Naive thymus-derived CD8-positive, alpha-beta T cell (primary cell): Measurements from ENCODE around the gene DNAJB6. TPM values are rescaled to one million over a fixed set of nuclear protein-coding genes. Genes with fewer than 3 reads are reported as not detected.
A peak's percentile ranks its signal among the peaks of the same experiment; 100 is the strongest.
"Not testable (repeated sequence)": the region's sequence is repeated elsewhere in the genome, so short reads cannot be mapped to it uniquely, and the experiment has no call there.

Experiments used
- ATAC-seq, 2 donors: fragments of 150-1000 bp; cut with Tn5 transposase in 1 of 2; sonication (Bioruptor Pico), chemical (Tn5 transposase) in 1 of 2; 1 replicate in 1 of 2; 2 replicates in 1 of 2; pipeline ENCODE4 v1.10.0; 2021; ENCODE audit warnings: mild to moderate bottlenecking in 2 of 2, moderate library complexity in 2 of 2
- POLR2A ChIA-PET: fragments of 350-600 bp; sonication (Branson Sonifier 250); formaldehyde crosslinking; loops from one replicate; lab custom pipeline; 2021; ENCODE audit warnings: antibody characterized with exemption; lab: Charles Lee
- DNase-seq, 10 donors: peaks; one replicate each; pipeline versions ENCODE4 v3.0.0 to v3.0.0-alpha.2; 2020 to 2022
- H3K27ac Mint-ChIP-seq, 10 donors: one replicate each; pipeline ENCODE4 v1.8.0; 2020 to 2022; ENCODE audit warnings: mild to moderate bottlenecking in 10 of 10, mixed read lengths in 10 of 10, moderate library complexity in 4 of 10, inconsistent platforms in 1 of 10
- H3K27me3 Mint-ChIP-seq, 5 donors: one replicate each; pipeline ENCODE4 v1.8.0; 2021 to 2022; ENCODE audit warnings: mixed read lengths in 5 of 5
- H3K36me3 Mint-ChIP-seq, 3 donors: one replicate each; pipeline ENCODE4 v1.8.0; 2020 to 2022; ENCODE audit warnings: mixed read lengths in 3 of 3, mild to moderate bottlenecking in 2 of 3, inconsistent platforms in 1 of 3
- H3K4me1 Mint-ChIP-seq, 4 donors: one replicate each; pipeline ENCODE4 v1.8.0; 2021 to 2022; ENCODE audit warnings: mixed read lengths in 4 of 4
- H3K4me3 Mint-ChIP-seq, 10 donors: one replicate each; pipeline ENCODE4 v1.8.0; 2020 to 2022; ENCODE audit warnings: mild to moderate bottlenecking in 10 of 10, mixed read lengths in 10 of 10, moderate library complexity in 6 of 10, inconsistent platforms in 1 of 10
- H3K9me3 Mint-ChIP-seq, 9 donors: one replicate each; pipeline ENCODE4 v1.8.0; 2020 to 2022; ENCODE audit warnings: mixed read lengths in 9 of 9, mild to moderate bottlenecking in 3 of 9, inconsistent platforms in 1 of 9, moderate library complexity in 1 of 9
- polyA plus RNA-seq, 3 donors: library from polyadenylated mRNA; unstranded; fragments of 300-500 nt; fragmentation: Illumina TruSeq; gene quantifications; one replicate each; pipeline ENCODE4 v1.2.3, GENCODE V29; 2021
- total RNA-seq, 8 experiments: library from RNA in 2 of 8; stranded (reverse) in 2 of 8; gene quantifications; one replicate each; pipeline ENCODE4 v1.2.3 and lab custom pipeline; 2021 to 2026

Gene DNAJB6
- total and polyA plus RNA-seq, 5 experiments from 2014 or later: 112 to 159 (median 115) TPM

- ATAC-seq, H3K27me3 Mint-ChIP-seq, H3K27ac Mint-ChIP-seq, DNase-seq, H3K4me3 Mint-ChIP-seq, POLR2A ChIA-PET, H3K4me1 Mint-ChIP-seq: not testable (repeated sequence)
- H3K9me3 Mint-ChIP-seq: peaks cover 0 to 25% (median 8%) of the 10 kb centered on the region in 9 donors
- H3K36me3 Mint-ChIP-seq: peaks cover 0 to 12% (median 10%) of the 10 kb centered on the region in 3 donors
Measured at GRCh38 chr7:157454003-157454402, 117.2 kb downstream of the DNAJB6 start.

DNA sequence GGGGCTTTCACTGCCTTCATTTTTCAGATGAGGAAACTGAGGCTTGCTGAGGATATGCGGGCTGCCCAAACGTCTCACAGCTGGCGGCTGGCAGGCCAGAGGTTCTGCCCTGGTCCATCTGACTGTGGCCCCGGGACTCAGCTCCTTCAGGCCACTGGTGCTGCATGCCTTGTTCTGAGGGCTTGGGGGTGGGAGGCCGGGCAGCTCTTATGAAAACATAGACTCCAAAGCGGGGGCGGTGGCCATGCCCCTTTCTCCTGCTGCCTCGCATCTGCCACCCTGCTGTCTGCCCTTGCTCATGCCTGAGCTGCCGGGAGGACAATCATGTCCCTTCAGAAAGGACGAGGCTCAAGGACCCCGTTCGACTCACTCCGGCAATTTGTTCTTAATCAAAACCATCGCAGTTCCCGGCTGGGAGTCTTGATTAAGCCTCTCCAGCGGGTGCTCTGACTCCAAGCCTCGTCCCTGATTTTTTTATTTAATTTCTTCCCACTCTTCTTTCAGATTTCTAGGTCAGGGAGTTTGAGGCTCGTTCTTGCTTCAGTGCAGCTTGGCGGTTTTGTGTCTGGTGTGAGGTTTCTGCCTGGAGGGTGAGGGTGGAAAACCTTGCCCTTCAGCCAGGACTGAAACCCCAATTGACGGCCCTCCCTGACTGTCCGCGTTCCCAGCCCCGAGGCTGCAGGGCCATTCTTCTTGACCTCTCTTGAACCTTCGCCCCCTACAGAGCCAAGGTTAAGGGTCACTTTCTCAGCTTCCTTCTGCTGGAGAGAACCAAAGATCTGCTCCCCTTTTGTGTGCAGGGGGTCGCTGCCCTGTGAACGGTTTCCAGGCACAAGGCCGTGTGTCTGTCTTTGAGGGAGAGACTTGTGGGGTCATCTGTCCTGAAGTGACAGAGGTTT lies 120.8 kb downstream of the DNAJB6 start:
- Mint-ChIP-seq H3K27ac (peak overlapping the region in 2 of 10 donors; percentile 17 to 85), H3K9me3 (peaks cover 0 to 19% (median 5%) of the 10 kb centered on the region in 9 donors), H3K4me1 (peaks cover 6 to 14% (median 9%) of the 10 kb centered on the region in 4 donors), H3K36me3 (peaks cover 0 to 11% (median 10%) of the 10 kb centered on the region in 3 donors), H3K27me3 (peaks cover 0 to 5% (median 0%) of the 10 kb centered on the region in 5 donors), H3K4me3 (no peak overlapping the region)
- POLR2A ChIA-PET: interaction anchor here (1.1 to 1.3 kb wide), 2 partner anchors 11 to 14 kb away, joined by 3 to 4 read pairs; no protein-coding TSS in a partner anchor
- ATAC-seq (no peak), DNase-seq (no peak)

DNA sequence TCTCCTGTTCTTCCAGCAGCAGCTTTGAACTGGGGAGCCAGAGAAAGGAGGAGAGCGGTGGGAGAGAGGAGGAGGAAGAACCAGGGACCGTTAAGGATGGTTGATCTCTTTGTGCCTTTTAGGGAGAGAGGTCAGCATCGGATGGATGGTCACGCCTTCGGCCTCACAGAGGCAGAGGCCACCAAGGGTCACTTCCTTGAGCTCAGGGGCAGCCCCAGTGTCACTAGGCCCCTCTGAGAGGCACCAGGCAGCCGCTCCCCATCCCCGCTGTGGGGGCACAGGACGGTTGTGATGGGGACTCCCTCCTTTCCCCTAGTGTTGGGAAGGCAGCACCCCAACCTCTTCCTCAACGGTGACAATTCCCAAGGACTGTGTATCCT lies 121.4 kb downstream of the DNAJB6 start:
- H3K36me3 Mint-ChIP-seq: peaks cover 0 to 7% (median 4%) of the 10 kb centered on the region in 3 donors
- peaks cover 0 to 12% (median 2%) of the 10 kb centered on the region in 9 donors for H3K9me3 Mint-ChIP-seq
- H3K27me3 Mint-ChIP-seq: peaks cover 0 to 5% (median 0%) of the 10 kb centered on the region in 5 donors
- peak overlapping the region in 1 of 10 donors; percentile 17 for H3K27ac Mint-ChIP-seq
- ATAC-seq (no peak), DNase-seq (no peak)
- POLR2A ChIA-PET: interaction anchor here (1.3 kb wide), 1 partner anchor 11 kb away, joined by 3 read pairs; no protein-coding TSS in a partner anchor
- H3K4me1 Mint-ChIP-seq: peaks cover 9 to 19% (median 14%) of the 10 kb centered on the region in 4 donors
- H3K4me3 Mint-ChIP-seq: no peak overlapping the region

GRCh38 chr7:157459966-157460365 lies 123.2 kb downstream of the DNAJB6 start:
- Mint-ChIP-seq H3K27ac (peak overlapping the region in 1 of 10 donors; percentile 28), H3K9me3 (peaks cover 0 to 4% (median 0%) of the 10 kb centered on the region in 9 donors), H3K27me3 (peaks cover 0 to 5% (median 0%) of the 10 kb centered on the region in 5 donors), H3K36me3 (no peaks in the 10 kb centered on the region), H3K4me3 (no peak overlapping the region), H3K4me1 (peaks cover 11 to 20% (median 15%) of the 10 kb centered on the region in 4 donors)
- ATAC-seq: no peak
- DNase-seq: no peak
- POLR2A ChIA-PET: interaction anchor here (0.7 kb wide), 1 partner anchor 12 kb away, joined by 3 read pairs; no protein-coding TSS in a partner anchor

DNA sequence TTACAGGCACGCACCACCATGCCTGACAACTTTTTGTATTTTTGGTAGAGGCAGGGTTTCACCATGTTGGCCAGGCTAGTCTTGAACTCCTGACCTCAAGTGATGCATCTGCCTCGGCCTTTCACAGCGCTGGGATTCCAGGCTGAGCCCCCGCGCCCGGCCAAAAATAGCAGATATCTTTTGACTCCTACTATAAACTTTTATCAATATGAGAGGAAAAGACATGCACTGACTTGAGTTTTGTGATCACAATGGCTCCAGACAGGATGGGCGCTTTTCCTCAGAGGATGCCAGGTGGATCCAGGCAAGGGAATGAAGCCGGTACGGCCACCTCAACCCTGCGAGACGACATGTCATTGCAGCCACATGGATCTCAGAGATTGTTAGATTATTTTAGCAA lies 123.9 kb downstream of the DNAJB6 start:
- Mint-ChIP-seq H3K9me3 (no peaks in the 10 kb centered on the region), H3K4me3 (no peak overlapping the region), H3K36me3 (no peaks in the 10 kb centered on the region), H3K27ac (peak overlapping the region in 1 of 10 donors; percentile 15), H3K27me3 (peaks cover 0 to 5% (median 0%) of the 10 kb centered on the region in 5 donors), H3K4me1 (peaks cover 11 to 23% (median 17%) of the 10 kb centered on the region in 4 donors)
- POLR2A ChIA-PET: no interaction called here
- no peak for DNase-seq
- no peak for ATAC-seq

GRCh38 chr7:157461573-157462418 lies 125.0 kb downstream of the DNAJB6 start:
- Mint-ChIP-seq H3K27ac (peak overlapping the region in 3 of 10 donors; percentile 3 to 22 (median 15)), H3K9me3 (no peaks in the 10 kb centered on the region), H3K4me1 (peaks cover 11 to 29% (median 19%) of the 10 kb centered on the region in 4 donors), H3K4me3 (peak overlapping the region in 1 of 10 donors; percentile 24), H3K27me3 (peaks cover 0 to 6% (median 0%) of the 10 kb centered on the region in 5 donors), H3K36me3 (no peaks in the 10 kb centered on the region)
- POLR2A ChIA-PET: interaction anchor here (2.0 kb wide), 1 partner anchor 9 kb away, joined by 15 read pairs; no protein-coding TSS in a partner anchor
- DNase-seq (no peak), ATAC-seq (no peak)

DNA sequence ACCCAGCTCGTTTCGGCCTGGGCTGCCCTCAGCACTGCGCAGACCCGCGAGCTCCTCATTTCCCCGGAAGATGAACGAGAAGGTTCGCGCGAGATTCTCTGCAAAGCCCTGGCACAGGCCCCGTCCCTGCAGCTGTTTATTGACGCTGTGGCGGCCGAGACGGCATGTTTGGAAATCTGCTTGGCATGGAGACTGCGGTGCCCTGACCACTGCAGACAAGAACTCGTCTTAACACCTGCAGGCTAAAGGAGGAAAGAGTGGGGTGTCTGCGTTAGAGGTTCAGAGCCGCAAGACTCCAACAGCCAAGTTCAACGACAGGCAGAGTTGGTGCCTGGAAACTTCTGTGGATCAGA lies 125.6 kb downstream of the DNAJB6 start:
- Mint-ChIP-seq H3K9me3 (no peaks in the 10 kb centered on the region), H3K36me3 (no peaks in the 10 kb centered on the region), H3K4me1 (peaks cover 11 to 29% (median 19%) of the 10 kb centered on the region in 4 donors), H3K27me3 (peaks cover 0 to 6% (median 0%) of the 10 kb centered on the region in 5 donors), H3K27ac (peak overlapping the region in 6 of 10 donors; percentile 7 to 87 (median 57)), H3K4me3 (peak overlapping the region in 2 of 10 donors; percentile 28 to 59)
- DNase-seq (no peak), ATAC-seq (no peak)
- POLR2A ChIA-PET: interaction anchor here (2.0 kb wide), 1 partner anchor 9 kb away, joined by 15 read pairs; no protein-coding TSS in a partner anchor

DNA sequence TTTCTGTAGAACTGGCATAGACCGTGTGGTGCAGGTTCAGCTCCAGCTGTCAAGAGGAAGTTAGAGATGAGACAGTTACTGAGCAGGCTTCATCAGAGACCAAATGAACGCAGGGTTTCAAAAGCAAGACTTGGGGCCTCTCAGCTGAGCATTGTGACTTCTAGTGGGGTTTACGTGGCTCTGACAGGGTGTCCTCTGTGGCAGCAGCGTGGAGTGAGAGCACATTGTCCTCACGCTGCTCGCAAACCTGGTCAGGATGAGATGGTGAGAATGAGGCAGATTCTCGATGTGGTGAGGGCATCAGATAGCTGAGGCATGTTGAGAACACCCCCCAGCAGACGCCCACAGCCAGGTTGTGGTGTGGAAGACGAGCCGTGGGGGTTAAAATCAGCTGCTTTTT lies 126.0 kb downstream of the DNAJB6 start:
- Mint-ChIP-seq H3K27ac (peak overlapping the region in 9 of 10 donors; percentile 7 to 87 (median 48)), H3K9me3 (no peaks in the 10 kb centered on the region), H3K4me3 (peak overlapping the region in 4 of 10 donors; percentile 4 to 59 (median 38)), H3K36me3 (no peaks in the 10 kb centered on the region), H3K4me1 (peaks cover 11 to 29% (median 19%) of the 10 kb centered on the region in 4 donors), H3K27me3 (peaks cover 0 to 4% (median 0%) of the 10 kb centered on the region in 5 donors)
- POLR2A ChIA-PET: interaction anchor here (0.6 to 2.0 kb wide), 2 partner anchors 8 to 11 kb away, joined by 3 to 15 read pairs; no protein-coding TSS in a partner anchor
- DNase-seq (no peak), ATAC-seq (no peak)

DNA sequence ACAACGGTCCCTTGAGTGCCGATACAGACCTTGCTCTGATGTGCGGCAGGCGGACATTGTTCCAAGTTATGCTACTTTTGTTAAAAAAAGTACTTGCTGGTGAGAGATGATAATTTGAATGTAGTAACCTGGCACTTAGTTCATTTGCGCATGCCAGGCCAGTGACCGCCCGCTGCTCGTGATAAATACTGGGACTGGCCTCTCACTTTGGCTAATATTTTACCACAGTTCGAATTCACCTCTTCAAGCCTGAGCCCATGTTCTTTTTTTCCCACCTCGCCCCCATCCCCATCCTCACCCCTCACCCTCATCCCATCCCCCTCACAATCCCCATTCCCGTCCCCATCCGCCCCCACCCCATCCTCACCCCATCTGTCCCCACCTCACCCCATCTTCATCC lies 126.4 kb downstream of the DNAJB6 start:
- no peak for ATAC-seq

GRCh38 chr7:157464111-157464970 lies 127.5 kb downstream of the DNAJB6 start:
- Mint-ChIP-seq H3K27ac (peak overlapping the region in 3 of 10 donors; percentile 43 to 61 (median 45)), H3K4me1 (peaks cover 11 to 29% (median 19%) of the 10 kb centered on the region in 4 donors), H3K4me3 (no peak overlapping the region), H3K9me3 (no peaks in the 10 kb centered on the region), H3K27me3 (peaks cover 0 to 2% (median 0%) of the 10 kb centered on the region in 5 donors), H3K36me3 (no peaks in the 10 kb centered on the region)
- no peak for DNase-seq
- ATAC-seq: no peak
- POLR2A ChIA-PET: interaction anchor here (0.6 to 1.9 kb wide), 3 partner anchors 11 to 33 kb away, joined by 3 to 4 read pairs (median 3); no protein-coding TSS in a partner anchor

More for the DNA sequence above, 126.4 kb downstream of the DNAJB6 start:
- Mint-ChIP-seq H3K4me1 (peaks cover 11 to 29% (median 19%) of the 10 kb centered on the region in 4 donors), H3K36me3 (no peaks in the 10 kb centered on the region), H3K9me3 (no peaks in the 10 kb centered on the region), H3K4me3 (peak overlapping the region in 1 of 10 donors; percentile 28), H3K27ac (peak overlapping the region in 2 of 10 donors; percentile 22 to 87), H3K27me3 (peaks cover 0 to 2% (median 0%) of the 10 kb centered on the region in 5 donors)
- POLR2A ChIA-PET: interaction anchor here (0.6 to 2.0 kb wide), 2 partner anchors 8 to 11 kb away, joined by 3 to 15 read pairs; no protein-coding TSS in a partner anchor
- no peak for DNase-seq
